ENCODE data around the gene MTMR3.

DNA sequence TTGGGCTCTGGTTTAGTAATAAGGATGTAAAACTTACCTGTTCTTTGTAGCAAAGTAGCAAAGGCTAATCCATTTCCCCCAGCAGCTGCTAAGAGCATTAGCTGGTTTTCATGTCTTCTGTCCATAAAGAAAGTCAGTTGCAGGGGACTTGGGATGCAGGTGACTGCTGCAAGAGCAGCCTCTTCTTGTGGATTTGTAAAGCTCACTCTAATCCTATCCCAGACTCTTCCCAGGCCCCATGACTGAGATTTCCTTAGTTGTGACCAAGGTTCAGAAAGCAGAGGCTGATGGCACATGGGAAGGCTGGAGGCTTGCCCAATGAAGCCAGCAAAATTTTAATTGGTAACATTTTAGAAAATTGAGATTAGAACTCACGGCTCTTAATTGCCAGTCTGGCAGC lies 102.9 kb downstream of the MTMR3 start:
- TF ChIP-seq, protein P1, sequence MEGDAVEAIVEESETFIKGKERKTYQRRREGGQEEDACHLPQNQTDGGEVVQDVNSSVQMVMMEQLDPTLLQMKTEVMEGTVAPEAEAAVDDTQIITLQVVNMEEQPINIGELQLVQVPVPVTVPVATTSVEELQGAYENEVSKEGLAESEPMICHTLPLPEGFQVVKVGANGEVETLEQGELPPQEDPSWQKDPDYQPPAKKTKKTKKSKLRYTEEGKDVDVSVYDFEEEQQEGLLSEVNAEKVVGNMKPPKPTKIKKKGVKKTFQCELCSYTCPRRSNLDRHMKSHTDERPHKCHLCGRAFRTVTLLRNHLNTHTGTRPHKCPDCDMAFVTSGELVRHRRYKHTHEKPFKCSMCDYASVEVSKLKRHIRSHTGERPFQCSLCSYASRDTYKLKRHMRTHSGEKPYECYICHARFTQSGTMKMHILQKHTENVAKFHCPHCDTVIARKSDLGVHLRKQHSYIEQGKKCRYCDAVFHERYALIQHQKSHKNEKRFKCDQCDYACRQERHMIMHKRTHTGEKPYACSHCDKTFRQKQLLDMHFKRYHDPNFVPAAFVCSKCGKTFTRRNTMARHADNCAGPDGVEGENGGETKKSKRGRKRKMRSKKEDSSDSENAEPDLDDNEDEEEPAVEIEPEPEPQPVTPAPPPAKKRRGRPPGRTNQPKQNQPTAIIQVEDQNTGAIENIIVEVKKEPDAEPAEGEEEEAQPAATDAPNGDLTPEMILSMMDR (conservative IDR thresholded peaks at IDR 0.05; ENCODE audit: low read depth, low read length): no peak
- TF ChIP-seq EZH2 (IDR thresholded peaks at IDR 0.05; ENCODE audit: low read length, unreplicated experiment): no peak

Measured in PC-3 (cell line).